ENCODE data around the gene UNK. TPM values are rescaled to one million over a fixed set of nuclear protein-coding genes. Genes with fewer than 3 reads are reported as not detected.
A peak's percentile ranks its signal among the peaks of the same experiment; 100 is the strongest.

UNK gene
- total RNA-seq = 14.5 and 28.6 TPM in 2 replicates

DNA sequence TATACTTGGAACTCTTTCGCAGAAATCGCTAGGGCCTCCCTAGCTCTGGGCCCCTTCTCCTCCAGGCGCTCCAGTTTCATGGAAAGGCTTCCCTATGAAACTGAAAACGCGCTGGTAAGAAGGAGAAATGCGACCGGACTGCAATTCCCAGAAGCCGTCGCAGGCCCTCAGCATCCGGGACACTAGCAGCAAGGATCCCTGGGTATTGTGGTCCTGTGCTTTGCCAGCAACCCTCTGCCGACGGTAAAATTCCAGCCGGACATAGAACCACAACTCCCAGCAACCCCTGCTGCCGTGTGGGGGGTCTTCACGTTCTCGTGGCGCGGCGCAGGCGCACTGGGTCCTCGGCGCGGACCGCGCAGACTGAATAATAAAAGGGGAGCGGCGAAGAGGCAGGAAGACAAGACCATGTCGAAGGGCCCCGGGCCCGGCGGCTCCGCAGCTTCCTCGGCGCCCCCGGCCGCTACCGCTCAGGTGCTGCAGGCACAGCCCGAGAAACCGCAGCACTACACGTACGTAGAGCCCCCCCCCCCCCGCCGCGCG lies at the start of gene UNK:
Gene UNK, plus strand, starts transcription at position 334 of the 543 bp plus-strand sequence. Its CDS starts 75 bp downstream, at position 409.
- peak; percentile 97 for DNase-seq (ENCODE audit: extremely low read depth, low read depth, low spot score)

DNA sequence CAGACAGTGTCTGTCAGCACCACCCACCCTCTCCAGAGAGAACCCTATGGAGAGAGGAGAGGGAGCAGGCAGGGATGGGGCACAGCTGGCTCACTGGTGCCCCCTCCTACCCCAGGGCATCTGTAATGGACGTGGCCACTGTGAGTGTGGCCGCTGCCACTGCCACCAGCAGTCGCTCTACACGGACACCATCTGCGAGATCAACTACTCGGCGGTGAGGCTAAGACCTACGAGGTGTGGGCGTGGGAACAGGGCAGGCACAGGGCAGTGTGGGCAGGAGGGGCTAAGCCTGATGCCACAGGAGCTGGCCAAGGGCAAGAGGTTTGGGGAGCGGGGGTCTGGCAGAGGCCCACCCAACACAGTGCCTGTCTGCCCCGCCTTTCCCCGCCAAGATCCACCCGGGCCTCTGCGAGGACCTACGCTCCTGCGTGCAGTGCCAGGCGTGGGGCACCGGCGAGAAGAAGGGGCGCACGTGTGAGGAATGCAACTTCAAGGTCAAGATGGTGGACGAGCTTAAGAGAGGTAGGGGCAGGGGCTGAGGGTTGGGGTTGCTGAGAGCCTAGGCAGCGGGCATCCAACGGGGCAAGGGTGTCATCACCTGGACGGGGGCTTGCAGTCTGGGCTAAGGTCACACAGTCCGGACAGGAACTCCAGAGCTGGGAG lies 48.3 kb upstream of the UNK start:
- no peak for DNase-seq (ENCODE audit: extremely low read depth, low read depth, low spot score)

- DNase-seq (ENCODE audit: extremely low read depth, low read depth, low spot score) = no peak
These were observed 47.3 kb upstream of the UNK start for GRCh38 chr17:75737133-75737962.

DNA sequence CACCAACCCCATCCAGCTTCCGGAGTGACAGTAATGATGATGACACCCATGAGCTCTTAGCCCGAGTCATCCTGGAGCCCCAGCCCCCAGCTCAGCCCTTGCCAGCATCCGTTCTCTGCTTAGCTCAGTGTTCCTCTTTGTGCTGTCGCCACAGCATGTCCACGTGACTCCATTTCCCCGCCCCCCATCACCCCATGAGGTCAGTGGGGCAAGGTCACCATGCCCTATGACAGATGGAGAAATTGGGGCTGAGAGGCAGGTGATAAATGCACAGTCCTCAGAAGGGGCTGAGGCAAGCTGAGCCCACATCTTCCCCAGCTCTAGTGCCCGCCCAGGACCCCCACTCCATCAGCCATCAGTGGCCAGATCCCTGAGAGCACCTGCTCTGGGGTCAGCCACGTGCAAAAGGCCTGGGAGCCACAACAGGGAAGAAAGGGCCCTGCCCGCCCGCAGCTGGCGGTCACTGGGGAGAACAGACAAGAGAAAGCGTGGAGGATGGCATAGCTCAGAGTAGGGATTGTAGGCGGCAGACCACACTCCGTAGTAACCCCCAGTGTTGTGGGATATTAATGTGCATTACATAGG lies 46.3 kb upstream of the UNK start:
- no peak for DNase-seq (ENCODE audit: extremely low read depth, low read depth, low spot score)

- no peak for DNase-seq (ENCODE audit: extremely low read depth, low read depth, low spot score)
These were observed 45.4 kb upstream of the UNK start for GRCh38 chr17:75739174-75739573.

- no peak for DNase-seq (ENCODE audit: extremely low read depth, low read depth, low spot score)
These were observed 44.8 kb upstream of the UNK start for GRCh38 chr17:75739801-75740200.

DNA sequence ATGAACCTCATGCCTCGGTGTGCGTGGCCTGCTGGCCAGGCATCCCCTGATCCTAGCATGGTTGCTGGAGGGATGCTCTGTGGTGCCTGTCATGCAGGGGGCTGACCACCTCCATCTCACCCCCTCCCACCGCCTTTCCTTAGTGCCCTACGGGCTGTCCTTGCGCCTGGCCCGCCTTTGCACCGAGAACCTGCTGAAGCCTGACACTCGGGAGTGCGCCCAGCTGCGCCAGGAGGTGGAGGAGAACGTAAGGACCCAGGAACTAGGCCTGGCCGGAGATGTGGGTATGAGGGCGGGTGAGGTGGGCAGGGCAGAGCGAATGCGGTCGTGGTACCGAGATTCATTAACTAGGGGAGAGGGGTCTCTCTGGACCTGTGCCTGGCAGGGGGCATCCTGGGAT lies 44.4 kb upstream of the UNK start:
- no peak for DNase-seq (ENCODE audit: extremely low read depth, low read depth, low spot score)

- DNase-seq (ENCODE audit: extremely low read depth, low read depth, low spot score) = no peak
These were observed 44.0 kb upstream of the UNK start for GRCh38 chr17:75740631-75741077.

DNA sequence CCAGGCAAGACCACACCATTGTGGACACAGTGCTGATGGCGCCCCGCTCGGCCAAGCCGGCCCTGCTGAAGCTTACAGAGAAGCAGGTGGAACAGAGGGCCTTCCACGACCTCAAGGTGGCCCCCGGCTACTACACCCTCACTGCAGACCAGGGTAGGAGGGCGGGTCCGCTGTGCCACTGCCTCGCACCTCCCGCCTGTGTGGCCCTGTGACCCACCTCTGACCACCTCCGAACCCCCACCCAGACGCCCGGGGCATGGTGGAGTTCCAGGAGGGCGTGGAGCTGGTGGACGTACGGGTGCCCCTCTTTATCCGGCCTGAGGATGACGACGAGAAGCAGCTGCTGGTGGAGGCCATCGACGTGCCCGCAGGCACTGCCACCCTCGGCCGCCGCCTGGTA lies 42.3 kb upstream of the UNK start:
- no peak for DNase-seq (ENCODE audit: extremely low read depth, low read depth, low spot score)

DNA sequence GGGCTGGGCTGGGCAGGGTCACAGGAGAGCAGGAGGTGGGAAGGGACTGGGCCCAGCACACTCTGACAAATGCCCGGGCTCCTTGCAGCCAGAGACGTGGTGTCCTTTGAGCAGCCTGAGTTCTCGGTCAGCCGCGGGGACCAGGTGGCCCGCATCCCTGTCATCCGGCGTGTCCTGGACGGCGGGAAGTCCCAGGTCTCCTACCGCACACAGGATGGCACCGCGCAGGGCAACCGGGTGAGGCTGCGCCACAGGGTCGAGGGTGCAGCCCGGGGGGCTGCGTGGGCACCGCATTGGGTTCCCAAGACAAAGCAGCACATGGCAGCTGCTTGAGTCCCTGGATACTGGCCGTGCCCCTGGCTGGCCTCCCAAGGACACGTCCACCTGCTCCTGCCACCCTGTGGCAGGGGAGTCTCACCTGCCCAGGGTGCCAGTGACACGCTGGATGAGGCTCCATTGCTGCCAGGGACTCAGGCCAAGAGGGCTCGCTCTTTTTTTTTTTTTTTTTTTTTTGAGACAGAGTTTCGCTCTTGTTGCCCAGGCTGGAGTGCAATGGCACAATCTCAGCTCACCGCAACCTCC lies 40.9 kb upstream of the UNK start:
- DNase-seq (ENCODE audit: extremely low read depth, low read depth, low spot score) = no peak

- no peak for DNase-seq (ENCODE audit: extremely low read depth, low read depth, low spot score)
These were observed 35.9 kb upstream of the UNK start for GRCh38 chr17:75748706-75749105.

GRCh38 chr17:75749545-75750389 lies 34.8 kb upstream of the UNK start:
- no peak for DNase-seq (ENCODE audit: extremely low read depth, low read depth, low spot score)

- DNase-seq (ENCODE audit: extremely low read depth, low read depth, low spot score) = no peak
These were observed 33.8 kb upstream of the UNK start for GRCh38 chr17:75750661-75751423.

GRCh38 chr17:75751676-75752404 lies 32.8 kb upstream of the UNK start:
- DNase-seq (ENCODE audit: extremely low read depth, low read depth, low spot score) = no peak

DNA sequence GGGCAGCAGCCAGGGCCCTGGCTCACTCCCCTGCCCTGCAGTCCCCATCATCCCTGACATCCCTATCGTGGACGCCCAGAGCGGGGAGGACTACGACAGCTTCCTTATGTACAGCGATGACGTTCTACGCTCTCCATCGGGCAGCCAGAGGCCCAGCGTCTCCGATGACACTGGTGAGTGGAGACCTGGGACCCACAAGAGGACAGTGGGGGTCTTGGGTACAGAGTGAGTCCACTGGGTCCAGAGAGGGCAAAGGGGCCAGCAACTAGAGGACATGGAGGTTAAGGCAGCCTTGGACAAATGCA lies 32.2 kb upstream of the UNK start:
- no peak for DNase-seq (ENCODE audit: extremely low read depth, low read depth, low spot score)

- no peak for DNase-seq (ENCODE audit: extremely low read depth, low read depth, low spot score)
These were observed 31.6 kb upstream of the UNK start for GRCh38 chr17:75752802-75753513.

DNA sequence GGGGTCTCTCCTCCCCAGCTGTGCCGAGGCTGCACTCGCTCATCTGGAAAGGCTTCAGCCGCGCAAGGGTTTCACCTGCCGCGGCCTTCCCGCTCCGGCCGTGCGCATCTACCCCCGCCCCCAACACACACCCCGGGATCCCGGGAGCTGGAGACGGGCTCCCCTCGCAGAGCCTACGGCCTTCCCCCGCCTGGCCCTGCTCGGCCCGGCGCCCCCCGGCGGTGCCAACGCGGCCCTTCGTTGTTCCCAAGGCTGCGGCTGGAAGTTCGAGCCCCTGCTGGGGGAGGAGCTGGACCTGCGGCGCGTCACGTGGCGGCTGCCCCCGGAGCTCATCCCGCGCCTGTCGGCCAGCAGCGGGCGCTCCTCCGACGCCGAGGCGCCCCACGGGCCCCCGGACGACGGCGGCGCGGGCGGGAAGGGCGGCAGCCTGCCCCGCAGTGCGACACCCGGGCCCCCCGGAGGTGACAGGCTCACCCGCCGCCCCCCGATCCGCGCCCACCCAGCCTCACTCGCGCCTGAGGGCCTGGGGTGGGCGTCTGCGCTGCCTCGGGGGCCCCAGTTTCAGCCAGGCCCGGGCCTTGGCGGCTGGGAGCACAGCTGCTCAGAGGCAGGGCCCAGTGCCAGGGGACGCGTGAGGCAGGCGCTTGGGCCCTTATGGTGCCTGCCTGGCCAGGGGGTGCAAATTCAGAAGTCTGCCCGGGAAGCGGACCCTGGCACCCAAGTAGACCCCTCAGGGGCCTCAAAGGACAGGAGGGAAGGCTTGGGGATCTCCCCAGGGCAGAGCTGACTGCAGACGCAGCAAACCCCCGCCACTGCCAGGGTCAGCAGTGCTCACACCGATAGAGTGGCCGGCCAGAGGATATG lies 30.9 kb upstream of the UNK start:
- no peak for DNase-seq (ENCODE audit: extremely low read depth, low read depth, low spot score)

All from glomerular endothelial cell (primary cell).